Astrocyte (in vitro differentiated cells and primary cell): Measurements from ENCODE around the gene PEMT.

Experiments used
- CTCF ChIP-seq: IDR thresholded peaks from 2 replicates; pipeline ENCODE4 v1.5.1; 2011; ENCODE audit warnings: low read depth, mild to moderate bottlenecking, inconsistent platforms, low read length, moderate library complexity; ENCODE audit not compliant: insufficient read depth
- EZH2 ChIP-seq: IDR thresholded peaks from 2 replicates; pipeline ENCODE4 v1.6.1; 2012; ENCODE audit warnings: mild to moderate bottlenecking, low read length, inconsistent platforms; ENCODE audit not compliant: insufficient read depth

GRCh38 chr17:17556671-17557070 is 34.8 kb downstream of the PEMT start:
- TF ChIP-seq EZH2 (no peak), CTCF (no peak)
